HEK293 (cell line): ENCODE data around the gene MGAT1.

Experiments
- CTCF ChIA-PET: fragments of 350-600 bp; formaldehyde crosslinking; extraction: SDS; loops from one replicate; lab custom pipeline; 2021; ENCODE audit warnings: antibody characterized with exemption; lab: Yijun Ruan, JAX
- POLR2A ChIA-PET: fragments of 300-600 bp; formaldehyde crosslinking; extraction: SDS; loops from one replicate; lab custom pipeline; 2020; ENCODE audit warnings: antibody characterized with exemption, inconsistent platforms; lab: Yijun Ruan, JAX
- H3K27ac ChIP-seq: fragments of 200-500 bp; sonication (Bioruptor generic); 2 replicates; pipeline ENCODE4 v1.5.1; 2014; ENCODE audit warnings: low read depth, low read length, control low read depth, inconsistent platforms; ENCODE audit errors: extremely low read depth
- H3K36me3 ChIP-seq, 2 experiments: fragments of 200-500 bp in 1 of 2; sonication (Bioruptor generic) in 1 of 2; 1 replicate in 1 of 2; 2 replicates in 1 of 2; pipeline ENCODE4 v1.5.1; 2014 to 2017; ENCODE audit warnings: inconsistent platforms in 2 of 2, low read length in 2 of 2; ENCODE audit not compliant: control insufficient read depth in 2 of 2, insufficient read depth in 1 of 2
- H3K4me1 ChIP-seq: fragments of 200-500 bp; sonication (Bioruptor generic); 2 replicates; pipeline ENCODE4 v1.5.1; 2014; ENCODE audit warnings: mild to moderate bottlenecking, low read length, inconsistent platforms; ENCODE audit not compliant: control insufficient read depth, insufficient read depth
- H3K4me3 ChIP-seq: 2 replicates; pipeline ENCODE4 v1.5.1; 2011; ENCODE audit warnings: low read depth, mild to moderate bottlenecking, control low read depth, low read length, moderate library complexity
- H3K9me3 ChIP-seq: fragments of 200-500 bp; sonication (Bioruptor generic); 2 replicates; pipeline ENCODE4 v1.5.1; 2014; ENCODE audit warnings: low read depth, low read length, inconsistent platforms; ENCODE audit not compliant: control insufficient read depth, insufficient read depth
- BCL11A ChIP-seq: fragments of 450-650 bp; formaldehyde crosslinking; IDR thresholded peaks from 2 replicates; pipeline ENCODE4 v1.5.1; 2016; ENCODE audit warnings: low read depth, missing biosample characterization, missing genetic modification characterization
- GLIS1 ChIP-seq: fragments of 450-650 bp; formaldehyde crosslinking; IDR thresholded peaks from 2 replicates; pipeline ENCODE4 v1.5.1; 2016; ENCODE audit warnings: missing biosample characterization, missing genetic modification characterization
- IKZF3 ChIP-seq: fragments of 450-650 bp; IDR thresholded peaks from 2 replicates; pipeline ENCODE4 v1.5.0; 2018; ENCODE audit warnings: missing biosample characterization, mild to moderate bottlenecking, missing genetic modification characterization, moderate library complexity
- ZBTB6 ChIP-seq: fragments of 450-650 bp; formaldehyde crosslinking; IDR thresholded peaks from 2 replicates; pipeline ENCODE4 v1.5.1; 2017; ENCODE audit warnings: missing biosample characterization, missing genetic modification characterization
- ZFP37 ChIP-seq: fragments of 450-650 bp; formaldehyde crosslinking; IDR thresholded peaks from 2 replicates; pipeline ENCODE4 v1.5.1; 2016; ENCODE audit warnings: missing biosample characterization, missing genetic modification characterization
- ZNF148 ChIP-seq: fragments of 450-650 bp; formaldehyde crosslinking; IDR thresholded peaks from 2 replicates; pipeline ENCODE4 v1.5.0; 2017; ENCODE audit warnings: missing biosample characterization, missing genetic modification characterization, borderline replicate concordance
- ZNF354C ChIP-seq: fragments of 450-650 bp; formaldehyde crosslinking; IDR thresholded peaks from 2 replicates; pipeline ENCODE4 v1.5.1; 2016; ENCODE audit warnings: missing biosample characterization, missing genetic modification characterization, low read depth, borderline replicate concordance
- ZNF362 ChIP-seq: fragments of 450-650 bp; formaldehyde crosslinking; IDR thresholded peaks from 2 replicates; pipeline ENCODE4 v1.5.1; 2016; ENCODE audit warnings: missing biosample characterization, missing genetic modification characterization
- ZNF449 ChIP-seq: fragments of 450-650 bp; formaldehyde crosslinking; IDR thresholded peaks from 2 replicates; pipeline ENCODE4 v1.5.1; 2017; ENCODE audit warnings: missing biosample characterization, mild to moderate bottlenecking, missing genetic modification characterization, moderate library complexity
- ZNF555 ChIP-seq: fragments of 450-650 bp; formaldehyde crosslinking; conservative IDR thresholded peaks from 2 replicates; pipeline ENCODE4 v1.5.1; 2017; ENCODE audit warnings: missing biosample characterization, mild to moderate bottlenecking, missing genetic modification characterization, inconsistent platforms
- ZNF76 ChIP-seq: fragments of 450-650 bp; formaldehyde crosslinking; IDR thresholded peaks from 2 replicates; pipeline ENCODE4; 2016; ENCODE audit warnings: low read depth, missing biosample characterization, missing genetic modification characterization, borderline replicate concordance
- ZNF768 ChIP-seq: fragments of 450-650 bp; formaldehyde crosslinking; IDR thresholded peaks from 2 replicates; pipeline ENCODE4 v1.5.1; 2018; ENCODE audit warnings: missing biosample characterization, mild to moderate bottlenecking, missing genetic modification characterization

The MGAT1 gene

GRCh38 chr5:180820788-180821321, 18.2 kb upstream of the MGAT1 start:
- POLR2A ChIA-PET: no interaction called here

GRCh38 chr5:180818677-180819341, 16.2 kb upstream of the MGAT1 start:
- CTCF ChIA-PET: interaction anchor here (0.7 kb wide), 1 partner anchor 14 kb away, joined by 3 read pairs; no protein-coding TSS in a partner anchor

More at GRCh38 chr5:180820788-180821321, 18.2 kb upstream of the MGAT1 start:
- Histone ChIP-seq H3K9me3 (no peaks in the 10 kb centered on the region), H3K4me1 (peaks cover 18% of the 10 kb centered on the region), H3K4me3 (no peak overlapping the region), H3K27ac (no peak overlapping the region), H3K36me3 (no peaks in the 10 kb centered on the region)
- CTCF ChIA-PET: interaction anchor here (0.6 to 1.0 kb wide), 2 partner anchors 48 to 202 kb away, joined by 3 read pairs; no protein-coding TSS in a partner anchor
- TF ChIP-seq ZNF555 (tag by site-specific recombination) (no peak), BCL11A (tag by site-specific recombination) (no peak), ZNF449 (tag by site-specific recombination) (no peak), ZFP37 (tag by site-specific recombination) (no peak), GLIS1 (no peak), ZNF362 (no peak), ZNF76 (no peak), IKZF3 (tag by site-specific recombination) (no peak), ZNF354C (no peak), ZBTB6 (tag by site-specific recombination) (no peak)

More at GRCh38 chr5:180818677-180819341, 16.2 kb upstream of the MGAT1 start:
- Histone ChIP-seq H3K36me3 (no peaks in the 10 kb centered on the region), H3K4me1 (peaks cover 18% of the 10 kb centered on the region), H3K27ac (no peak overlapping the region), H3K4me3 (no peak overlapping the region)
- no peak for TF ChIP-seq ZNF148
- peak; percentile 91; the same call in 1 of the 2 replicates for TF ChIP-seq ZNF768 (tag by site-specific recombination)
- TF ChIP-seq, all 188 proteins: peak for 1
- POLR2A ChIA-PET: interaction anchor here (0.6 kb wide), 1 partner anchor 8 kb away, joined by 4 read pairs; no protein-coding TSS in a partner anchor
- H3K9me3 ChIP-seq: no peaks in the 10 kb centered on the region
